HG03342 (cell line): ENCODE measurements around the gene KRTAP25-1.

Experiments used
- ATAC-seq: cut with Tn5 transposase; IDR thresholded peaks from one replicate; pipeline ENCODE4 v1.9.1; 2021; ENCODE audit warnings: mild to moderate bottlenecking, moderate library complexity; ENCODE audit not compliant: unreplicated experiment

Gene KRTAP25-1, protein sequence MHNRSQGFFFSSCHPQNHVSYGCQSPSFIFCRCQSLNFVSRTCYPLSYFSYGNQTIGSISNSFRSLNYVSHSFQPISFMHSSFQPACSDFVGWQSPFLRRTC

GRCh38 chr21:30289215-30289614 lies at the start of gene KRTAP25-1:
Gene KRTAP25-1, minus strand, starts transcription at chr21:30289514. Its CDS starts 24 bp downstream, at chr21:30289490.
- no peak for ATAC-seq

DNA sequence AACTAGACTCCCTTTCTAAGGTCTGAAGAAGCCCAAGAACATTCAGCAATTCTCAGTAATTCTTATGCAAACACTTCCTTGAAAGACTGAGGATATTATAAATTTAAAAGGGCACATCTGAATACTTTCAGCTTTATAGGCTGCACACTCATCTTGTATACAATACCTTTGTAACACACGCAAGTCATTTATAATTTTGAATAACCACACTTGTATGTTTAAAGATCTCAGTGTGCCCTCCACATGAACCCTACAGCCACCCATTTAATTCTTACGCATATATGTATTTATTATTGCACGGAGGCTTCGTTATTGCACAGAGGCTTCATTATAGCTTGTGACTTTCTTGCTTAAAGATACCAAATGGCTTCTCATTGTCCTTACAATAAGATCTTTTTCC lies 49.4 kb upstream of the KRTAP25-1 start:
- no peak for ATAC-seq

DNA sequence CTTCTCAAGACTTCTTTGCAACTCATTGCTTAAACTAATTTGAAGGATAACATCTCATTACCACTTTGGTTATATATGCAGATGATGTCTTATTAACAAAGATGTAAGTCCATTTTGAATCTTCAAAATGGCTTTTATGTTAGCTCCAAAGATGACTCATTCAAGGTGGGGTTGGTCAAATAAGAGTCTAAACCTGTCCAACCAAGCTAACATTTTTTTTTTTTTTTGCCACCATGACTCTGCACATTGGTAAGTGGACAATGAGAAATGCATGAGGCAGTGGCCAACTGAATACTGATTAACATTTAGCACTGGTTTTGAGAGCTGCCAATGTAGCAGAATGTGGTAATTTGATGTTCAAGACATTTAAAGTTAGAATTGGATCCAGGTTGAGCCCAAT lies 48.5 kb upstream of the KRTAP25-1 start:
- no peak for ATAC-seq

- ATAC-seq, result no peak
Observed at GRCh38 chr21:30337276-30337744, 48.0 kb upstream of the KRTAP25-1 start, which contains the start of gene KRTAP27-1. Gene KRTAP27-1, minus strand, starts transcription at chr21:30337694. Its CDS starts 26 bp downstream, at chr21:30337668.

DNA sequence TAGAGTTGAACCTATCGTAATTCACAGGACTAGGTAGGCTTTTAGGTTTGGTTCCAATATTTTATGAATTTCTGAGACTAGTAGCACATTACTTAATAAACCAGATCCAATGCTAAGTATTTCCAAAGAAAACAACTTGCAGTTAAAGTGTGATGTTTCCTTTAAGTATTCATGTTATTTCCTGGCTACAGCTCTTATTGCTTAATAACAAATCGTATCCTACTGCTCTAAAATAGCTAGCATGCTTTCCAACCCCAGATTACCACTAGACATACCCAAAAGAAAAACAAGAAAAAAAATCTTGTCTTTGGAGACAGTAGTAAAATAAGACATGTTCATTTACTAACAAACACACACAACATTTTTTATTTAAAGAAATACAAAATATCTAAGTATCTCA lies 47.3 kb upstream of the KRTAP25-1 start:
- ATAC-seq, result no peak

DNA sequence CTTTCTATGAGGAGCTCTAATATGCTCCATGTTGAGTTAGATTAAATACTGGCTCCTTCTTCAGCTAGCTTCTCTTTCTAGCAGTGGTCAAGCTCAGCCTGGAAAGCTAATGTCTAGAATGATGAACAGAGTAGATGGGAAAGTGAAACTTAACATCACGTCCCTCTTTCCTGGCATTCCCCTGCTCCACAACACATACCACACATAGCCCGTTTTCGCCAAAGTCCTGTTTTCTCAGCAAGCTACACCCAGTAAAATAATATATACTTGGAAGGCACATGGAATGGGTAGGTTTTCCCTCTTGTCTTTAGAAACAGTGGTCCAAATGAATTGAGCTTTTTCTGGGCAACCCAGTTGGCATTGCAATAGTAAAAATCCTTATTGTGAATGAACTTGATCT lies 44.4 kb upstream of the KRTAP25-1 start:
- no peak for ATAC-seq

DNA sequence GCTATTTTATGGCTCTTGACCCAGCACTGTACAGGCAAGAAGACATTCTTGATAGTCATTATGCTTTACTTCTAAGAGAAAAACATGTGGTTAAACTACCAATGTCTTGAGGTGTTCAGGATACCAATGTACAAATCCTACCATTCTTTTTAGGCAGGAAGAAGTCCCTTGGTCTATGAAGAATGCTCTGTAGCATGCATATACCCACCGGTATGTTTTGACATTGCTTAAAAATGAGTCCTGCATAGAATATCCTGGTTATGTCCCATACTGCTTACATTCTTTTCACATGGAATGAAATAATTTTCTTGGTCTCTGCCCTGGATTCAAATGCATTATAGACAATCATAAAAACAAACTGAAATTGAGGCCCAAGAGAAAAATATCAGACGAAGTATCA lies 43.4 kb upstream of the KRTAP25-1 start:
- no peak for ATAC-seq

DNA sequence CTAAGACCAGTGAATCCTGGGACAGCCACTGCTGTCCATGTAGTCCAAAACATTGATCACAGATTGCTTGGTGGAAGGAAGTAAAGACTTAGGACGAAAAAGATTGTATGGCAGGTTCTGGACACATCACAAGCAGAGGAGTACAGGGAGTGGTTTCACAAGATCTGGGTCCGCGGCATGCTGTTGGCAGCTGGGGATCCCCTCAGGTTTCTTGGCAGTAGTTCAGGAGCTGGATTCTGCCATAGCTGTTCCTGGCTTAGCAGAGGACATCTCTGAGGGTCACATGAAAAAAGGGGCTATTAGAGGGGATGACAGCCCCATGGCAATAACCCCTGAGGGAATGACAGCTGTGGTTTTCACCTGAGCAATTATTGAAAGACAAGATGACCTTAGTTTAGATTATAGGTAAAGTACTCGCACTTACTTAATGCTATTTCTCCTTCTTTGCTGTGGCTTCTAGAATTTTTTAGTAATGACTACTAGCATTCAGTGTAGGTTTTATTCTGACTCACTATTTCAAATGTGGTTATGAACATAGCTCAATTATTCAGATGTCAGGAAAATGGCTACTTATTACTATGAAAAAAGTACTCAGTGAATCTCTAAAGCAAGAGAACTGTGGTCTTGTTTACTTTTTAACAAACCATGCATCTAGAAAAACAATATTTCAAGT lies 40.0 kb upstream of the KRTAP25-1 start:
- no peak for ATAC-seq

- no peak for ATAC-seq
Observed at GRCh38 chr21:30326390-30326789, 37.1 kb upstream of the KRTAP25-1 start.

GRCh38 chr21:30320215-30320614 lies 30.9 kb upstream of the KRTAP25-1 start, which contains the start of gene KRTAP26-1:
Gene KRTAP26-1, minus strand, starts transcription at chr21:30320315. Its CDS starts 280 bp downstream, at chr21:30320035.
- ATAC-seq, result no peak

GRCh38 chr21:30315701-30316100 lies 26.4 kb upstream of the KRTAP25-1 start:
- ATAC-seq, result no peak

DNA sequence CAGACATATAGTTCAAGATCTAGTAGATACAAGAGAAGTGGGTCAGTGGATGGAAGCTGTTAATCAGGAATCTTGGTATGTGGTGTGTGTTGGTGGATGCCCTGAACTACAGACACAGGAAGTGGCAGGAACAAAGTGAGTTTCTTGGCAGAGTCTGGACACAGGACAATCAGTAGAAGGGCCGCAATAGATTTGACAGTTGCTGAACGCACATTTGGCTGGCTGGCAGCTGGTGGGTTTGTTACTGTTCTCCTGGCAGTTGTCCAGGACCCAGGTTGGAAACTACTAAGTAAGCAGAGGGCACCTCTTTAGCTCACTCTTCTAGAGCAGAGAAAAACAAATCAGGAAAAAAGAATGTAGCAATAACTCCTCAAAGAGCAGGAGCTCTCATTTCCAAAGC lies 17.6 kb upstream of the KRTAP25-1 start:
- ATAC-seq, result no peak

DNA sequence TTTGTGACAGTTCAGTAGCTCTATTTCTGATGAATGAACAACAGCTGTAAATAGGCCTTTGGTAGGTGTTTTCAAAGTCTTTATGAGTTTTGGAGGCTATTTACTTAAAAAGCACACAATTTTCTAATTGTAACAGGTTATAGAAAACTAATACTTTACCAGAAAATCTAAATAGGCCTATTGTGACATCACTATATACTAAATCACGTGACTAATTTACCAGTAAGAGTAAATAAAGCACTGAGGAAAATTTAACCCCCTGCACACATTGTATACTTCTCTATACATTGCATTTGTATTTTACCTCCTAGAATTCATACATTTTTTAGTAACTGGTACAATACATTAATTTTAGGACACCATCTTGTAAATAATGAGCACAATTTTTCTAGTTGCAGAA lies 15.8 kb upstream of the KRTAP25-1 start:
- no peak for ATAC-seq

GRCh38 chr21:30282850-30283249 lies 6.5 kb downstream of the KRTAP25-1 start, which contains the start of gene KRTAP24-1:
Gene KRTAP24-1, minus strand, starts transcription at chr21:30282950. Its CDS starts 18 bp downstream, at chr21:30282932.
- no peak for ATAC-seq

DNA sequence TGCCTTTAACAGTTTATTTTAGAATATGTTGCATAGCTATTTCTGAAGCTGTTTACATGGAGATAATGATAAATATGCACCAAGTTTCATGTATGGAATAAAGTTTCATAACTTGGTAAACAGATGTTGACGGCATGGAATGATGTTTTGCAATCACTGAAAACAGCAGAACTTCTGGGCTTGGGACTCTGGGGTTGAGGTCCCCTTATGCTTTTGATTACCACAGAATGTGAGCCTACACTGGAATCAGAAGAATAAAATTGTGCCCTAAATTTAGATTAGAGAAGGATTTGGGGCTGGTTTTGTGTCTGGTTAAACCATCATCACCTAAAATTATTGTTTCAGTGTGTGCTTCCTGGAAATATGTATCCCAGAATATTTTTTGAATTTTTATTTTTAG lies 17.7 kb downstream of the KRTAP25-1 start:
- no peak for ATAC-seq

- ATAC-seq, result no peak
Observed at GRCh38 chr21:30271156-30271555, 18.2 kb downstream of the KRTAP25-1 start.

GRCh38 chr21:30269803-30270530 lies 19.3 kb downstream of the KRTAP25-1 start:
- ATAC-seq, result no peak

DNA sequence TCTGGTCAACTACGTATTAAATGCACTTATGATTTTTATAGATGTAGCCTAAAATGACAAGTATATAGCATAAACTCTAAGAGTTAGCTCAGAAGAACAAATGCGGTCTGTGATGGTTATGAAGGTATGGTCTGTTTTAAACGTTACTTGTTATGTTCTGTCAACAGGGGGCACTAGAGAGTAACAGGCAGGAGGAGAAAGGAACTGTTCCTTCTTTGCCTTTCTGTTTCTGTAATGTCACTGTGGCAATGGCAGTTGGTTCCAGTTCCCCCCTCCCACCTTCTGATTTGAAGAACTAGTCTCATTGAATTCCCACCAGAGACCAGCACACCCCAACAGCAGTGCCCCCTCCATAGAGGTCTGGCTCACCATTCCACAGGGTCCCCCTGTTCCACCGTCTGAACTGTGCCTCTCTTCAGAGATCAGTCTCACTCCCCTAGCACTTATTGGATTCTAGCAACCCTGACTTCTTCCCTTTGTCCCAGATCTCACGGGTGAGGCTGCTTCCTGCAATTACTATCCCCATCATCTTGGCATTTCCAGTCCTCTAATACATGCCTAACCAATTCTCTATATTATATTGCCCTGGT lies 20.6 kb downstream of the KRTAP25-1 start:
- ATAC-seq, result no peak

GRCh38 chr21:30257773-30258172 lies 31.5 kb downstream of the KRTAP25-1 start:
- ATAC-seq, result no peak

GRCh38 chr21:30256100-30256499 lies 33.2 kb downstream of the KRTAP25-1 start:
- ATAC-seq, result no peak

DNA sequence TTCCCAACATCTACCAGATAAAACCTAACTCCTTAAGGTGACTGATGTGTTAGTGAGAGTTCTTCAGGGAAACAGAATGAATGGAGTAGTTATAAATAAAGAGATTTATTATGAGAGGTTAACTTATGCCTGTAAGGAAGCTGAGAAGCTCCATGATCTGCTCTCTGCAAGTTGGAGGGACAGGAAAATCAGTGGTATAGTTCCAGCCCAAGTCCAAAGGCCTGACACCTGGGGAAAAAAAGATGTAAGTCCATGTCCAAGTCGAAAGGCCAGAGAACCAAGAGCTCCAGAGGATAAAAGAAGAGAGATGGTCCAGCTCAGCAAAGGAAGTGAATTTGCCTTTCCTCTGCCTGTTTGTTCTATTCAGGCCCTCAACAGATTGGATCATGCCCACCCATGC lies 33.6 kb downstream of the KRTAP25-1 start:
- no peak for ATAC-seq
